Natural killer cell (primary cell): ENCODE measurements around the gene CTBP1. TPM values are rescaled to one million over a fixed set of nuclear protein-coding genes. Genes with fewer than 3 reads are reported as not detected.

Experiments used
- ATAC-seq, 3 donors: fragments of 150-1000 bp in 2 of 3; fragments of 200-7000 bp in 1 of 3; cut with Tn5 transposase; 1 replicate in 1 of 3; 2 replicates in 2 of 3; pipeline ENCODE4 v1.10.0; 2021; ENCODE audit warnings: mild to moderate bottlenecking in 2 of 3, moderate library complexity in 2 of 3
- DNase-seq, 2 donors: peaks; one replicate each; pipeline versions ENCODE4 v3.0.0 to v3.0.0-alpha.2; 2013 to 2021; ENCODE audit warnings: mixed read lengths in 1 of 2
- H3K27ac ChIP-seq: one replicate; pipeline ENCODE4 v1.5.1; 2013; ENCODE audit warnings: mild to moderate bottlenecking, low read length
- H3K27me3 ChIP-seq: one replicate; pipeline ENCODE4 v1.6.1; 2013; ENCODE audit warnings: low read length; ENCODE audit not compliant: control insufficient read depth, insufficient read depth
- H3K36me3 ChIP-seq: one replicate; pipeline ENCODE4 v1.6.1; 2013; ENCODE audit warnings: low read length; ENCODE audit not compliant: control insufficient read depth, insufficient read depth
- H3K4me1 ChIP-seq: one replicate; pipeline ENCODE4 v1.6.1; 2013; ENCODE audit warnings: low read length; ENCODE audit not compliant: control insufficient read depth, insufficient read depth
- H3K4me3 ChIP-seq: one replicate; pipeline ENCODE4 v1.5.1; 2013; ENCODE audit warnings: low read length
- H3K9me3 ChIP-seq: one replicate; pipeline ENCODE4 v1.6.1; 2013; ENCODE audit warnings: low read length; ENCODE audit not compliant: control insufficient read depth, insufficient read depth
- H3K27ac Mint-ChIP-seq, 2 donors: one replicate each; pipeline ENCODE4 v1.8.0; 2022; ENCODE audit warnings: mild to moderate bottlenecking in 2 of 2, mixed read lengths in 2 of 2, moderate library complexity in 1 of 2
- H3K27me3 Mint-ChIP-seq, 2 donors: one replicate each; pipeline ENCODE4 v1.8.0; 2022; ENCODE audit warnings: low read depth in 2 of 2, mixed read lengths in 2 of 2
- H3K36me3 Mint-ChIP-seq: one replicate; pipeline ENCODE4 v1.8.0; 2022; ENCODE audit warnings: mixed read lengths
- H3K4me1 Mint-ChIP-seq, 2 donors: one replicate each; pipeline ENCODE4 v1.8.0; 2022; ENCODE audit warnings: mixed read lengths in 2 of 2
- H3K4me3 Mint-ChIP-seq: one replicate; pipeline ENCODE4 v1.8.0; 2022; ENCODE audit warnings: mild to moderate bottlenecking, moderate library complexity, mixed read lengths
- H3K9me3 Mint-ChIP-seq, 2 donors: one replicate each; pipeline ENCODE4 v1.8.0; 2022; ENCODE audit warnings: mixed read lengths in 2 of 2
- WGBS: methylation state at CpG from one replicate; pipeline ENCODE4 v1.1.7; 2013; ENCODE audit warnings: missing lambda C conversion rate; ENCODE audit not compliant: insufficient coverage; 5-methylcytosine and 5-hydroxymethylcytosine counted together
- intact Hi-C: fragments of 100-400 bp; cut with micrococcal nuclease; formaldehyde crosslinking; loops from one replicate; pipeline ENCODE4 v1.14.2; 2022
- total RNA-seq, 4 donors: library from RNA; stranded (reverse); fragments of 120-200 nt in 1 of 4; gene quantifications; one replicate each; pipeline versions ENCODE4 v1.2.3 to v1.2.4, GENCODE V29; 2013 to 2022
- TF ChIP-seq, protein P1 (sequence below): fragments of 200-600 bp; IDR thresholded peaks from one replicate; pipeline ENCODE4 v1.8.0; 2022; ENCODE audit warnings: antibody characterized with exemption

Gene CTBP1
- total RNA-seq, 3 donors from 2014 or later (not counting 1 experiment from before 2014, with no cell fraction given) = 384 to 388 (median 388) TPM

DNA sequence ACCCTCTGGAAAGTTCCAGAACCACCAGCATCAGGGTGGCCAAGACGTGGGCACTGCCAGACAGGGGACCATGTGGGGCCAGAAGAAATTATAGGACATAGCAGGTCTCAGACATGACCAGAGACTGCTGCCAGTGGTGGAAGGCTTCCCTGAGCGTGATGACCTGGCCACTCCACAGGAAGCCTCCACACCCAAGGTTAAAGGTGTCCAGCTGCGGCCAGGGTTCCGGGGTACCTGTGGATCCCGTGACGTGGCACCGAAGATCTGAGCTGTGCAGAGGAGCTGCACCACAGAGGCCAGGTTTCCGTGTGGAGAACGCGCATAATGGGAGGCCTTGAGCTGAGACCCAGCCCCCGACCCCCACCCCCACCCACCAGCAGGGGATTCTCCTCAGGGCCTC is 16.4 kb upstream of the CTBP1 start:
- TF ChIP-seq, protein P1, sequence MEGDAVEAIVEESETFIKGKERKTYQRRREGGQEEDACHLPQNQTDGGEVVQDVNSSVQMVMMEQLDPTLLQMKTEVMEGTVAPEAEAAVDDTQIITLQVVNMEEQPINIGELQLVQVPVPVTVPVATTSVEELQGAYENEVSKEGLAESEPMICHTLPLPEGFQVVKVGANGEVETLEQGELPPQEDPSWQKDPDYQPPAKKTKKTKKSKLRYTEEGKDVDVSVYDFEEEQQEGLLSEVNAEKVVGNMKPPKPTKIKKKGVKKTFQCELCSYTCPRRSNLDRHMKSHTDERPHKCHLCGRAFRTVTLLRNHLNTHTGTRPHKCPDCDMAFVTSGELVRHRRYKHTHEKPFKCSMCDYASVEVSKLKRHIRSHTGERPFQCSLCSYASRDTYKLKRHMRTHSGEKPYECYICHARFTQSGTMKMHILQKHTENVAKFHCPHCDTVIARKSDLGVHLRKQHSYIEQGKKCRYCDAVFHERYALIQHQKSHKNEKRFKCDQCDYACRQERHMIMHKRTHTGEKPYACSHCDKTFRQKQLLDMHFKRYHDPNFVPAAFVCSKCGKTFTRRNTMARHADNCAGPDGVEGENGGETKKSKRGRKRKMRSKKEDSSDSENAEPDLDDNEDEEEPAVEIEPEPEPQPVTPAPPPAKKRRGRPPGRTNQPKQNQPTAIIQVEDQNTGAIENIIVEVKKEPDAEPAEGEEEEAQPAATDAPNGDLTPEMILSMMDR = no peak
- no peak overlapping the region for H3K27ac Mint-ChIP-seq
- WGBS = 96% methylated on average over 11 of the region's 11 CpGs
- no peaks in the 10 kb centered on the region for H3K27me3 ChIP-seq
- no peaks in the 10 kb centered on the region for H3K27me3 Mint-ChIP-seq
- H3K27ac ChIP-seq = no peak overlapping the region
- H3K4me1 Mint-ChIP-seq = peaks cover 9 to 23% of the 10 kb centered on the region in 2 donors
- H3K36me3 Mint-ChIP-seq = no peaks in the 10 kb centered on the region
- no peak overlapping the region for H3K4me3 Mint-ChIP-seq
- DNase-seq = no peak
- H3K4me1 ChIP-seq = peaks cover 7% of the 10 kb centered on the region
- H3K36me3 ChIP-seq = no peaks in the 10 kb centered on the region
- no peak for ATAC-seq
- intact Hi-C loops = no loop called here
- peaks cover 2% of the 10 kb centered on the region in 2 donors for H3K9me3 Mint-ChIP-seq
- no peaks in the 10 kb centered on the region for H3K9me3 ChIP-seq
- no peak overlapping the region for H3K4me3 ChIP-seq

DNA sequence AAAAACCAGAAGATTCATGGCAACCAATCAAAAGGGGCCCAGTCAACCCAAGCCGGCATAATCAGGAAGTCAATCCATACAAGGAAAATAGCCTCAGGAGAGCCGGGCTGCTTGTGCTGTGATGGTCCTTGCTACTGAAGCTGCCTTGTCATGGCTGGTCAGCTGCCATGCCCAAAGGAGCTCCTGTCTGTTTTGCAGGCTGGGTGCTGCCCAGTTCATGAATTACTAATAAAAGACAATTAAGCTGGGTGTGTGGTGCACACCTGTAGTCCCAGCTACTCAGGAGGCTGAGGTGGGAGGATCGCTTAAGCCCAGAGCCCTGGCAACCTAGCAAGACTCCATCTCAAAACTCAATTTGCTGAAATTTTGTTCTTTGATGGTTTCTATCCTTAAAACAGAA is 16.0 kb upstream of the CTBP1 start:
- H3K9me3 ChIP-seq = no peaks in the 10 kb centered on the region
- ATAC-seq (no peak), DNase-seq (no peak)
- H3K27ac Mint-ChIP-seq = no peak overlapping the region
- intact Hi-C loops = no loop called here
- 97% methylated on average over 3 of the region's 3 CpGs for WGBS
- no peak overlapping the region for H3K27ac ChIP-seq
- no peak overlapping the region for H3K4me3 ChIP-seq
- H3K27me3 Mint-ChIP-seq = no peaks in the 10 kb centered on the region
- no peaks in the 10 kb centered on the region for H3K36me3 Mint-ChIP-seq
- TF ChIP-seq, protein P1 = no peak
- no peaks in the 10 kb centered on the region for H3K27me3 ChIP-seq
- no peak overlapping the region for H3K4me3 Mint-ChIP-seq
- H3K36me3 ChIP-seq = no peaks in the 10 kb centered on the region
- peaks cover 9 to 26% of the 10 kb centered on the region in 2 donors for H3K4me1 Mint-ChIP-seq
- peaks cover 7% of the 10 kb centered on the region for H3K4me1 ChIP-seq
- no peaks in the 10 kb centered on the region for H3K9me3 Mint-ChIP-seq

DNA sequence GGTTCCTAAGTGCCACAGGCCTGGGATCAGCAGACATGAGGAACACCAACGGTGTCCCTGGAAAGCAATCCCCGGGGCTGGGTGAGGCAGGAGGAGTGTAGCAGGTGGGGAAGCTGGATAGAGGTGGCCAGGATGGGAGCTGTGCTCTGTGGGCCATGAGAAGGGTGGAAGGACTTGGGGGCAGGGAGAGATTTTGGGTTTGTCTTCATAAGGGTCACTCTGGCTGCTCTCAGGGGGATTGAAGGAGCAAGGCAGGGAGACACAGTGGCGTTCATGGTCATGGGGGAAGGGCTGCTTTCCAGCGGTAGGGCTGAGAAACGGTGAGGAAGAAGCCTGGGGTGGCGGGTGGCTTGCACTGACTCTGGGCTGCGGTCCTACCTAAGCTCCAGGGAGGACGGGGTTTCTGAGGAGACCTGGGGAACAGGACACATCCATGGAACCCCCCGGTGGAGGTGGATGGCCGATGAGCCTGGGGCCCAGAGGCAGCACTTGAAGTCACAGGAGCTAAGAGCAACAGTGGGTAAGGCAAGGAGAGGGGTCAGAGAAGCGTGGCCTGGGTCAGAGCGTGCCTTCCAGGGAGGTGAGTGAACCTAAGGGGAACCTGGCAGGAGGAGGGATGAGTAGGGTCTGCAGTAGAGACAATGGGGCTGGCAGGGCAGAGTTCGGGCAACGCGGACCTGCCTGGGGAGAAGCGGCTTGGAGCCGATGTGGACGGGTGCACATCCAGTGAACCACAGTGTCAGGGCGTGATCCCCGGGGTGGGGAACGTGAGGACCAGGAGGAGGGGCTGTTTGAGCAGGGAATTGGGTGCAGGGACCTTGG is 12.4 kb upstream of the CTBP1 start:
- ATAC-seq (no peak), DNase-seq (no peak)
- H3K27me3 Mint-ChIP-seq = no peaks in the 10 kb centered on the region
- H3K4me3 ChIP-seq = no peak overlapping the region
- peaks cover 0 to 16% of the 10 kb centered on the region in 2 donors for H3K4me1 Mint-ChIP-seq
- H3K36me3 ChIP-seq = no peaks in the 10 kb centered on the region
- no peak overlapping the region for H3K27ac ChIP-seq
- H3K9me3 Mint-ChIP-seq = no peaks in the 10 kb centered on the region
- 96% methylated on average over 21 of the region's 21 CpGs for WGBS
- H3K27me3 ChIP-seq = no peaks in the 10 kb centered on the region
- H3K36me3 Mint-ChIP-seq = peaks cover 4% of the 10 kb centered on the region
- intact Hi-C loops = no loop called here
- H3K9me3 ChIP-seq = no peaks in the 10 kb centered on the region
- H3K27ac Mint-ChIP-seq = peak overlapping the region in 1 of 2 donors; percentile 48
- no peaks in the 10 kb centered on the region for H3K4me1 ChIP-seq
- TF ChIP-seq, protein P1 = no peak
- no peak overlapping the region for H3K4me3 Mint-ChIP-seq
